Neural progenitor cell (in vitro differentiated cells): ENCODE data around the gene DTNBP1.

Experiments
- CTCF ChIP-seq: fragments of 200-600 bp; sonication (generic); IDR thresholded peaks from 2 replicates; pipeline ENCODE4 v1.5.1; 2017; ENCODE audit warnings: antibody characterized with exemption, mild to moderate bottlenecking
- EZH2 ChIP-seq: fragments of 200-600 bp; sonication (generic); IDR thresholded peaks from 2 replicates; pipeline ENCODE4 v1.6.1; 2017; ENCODE audit warnings: antibody characterized with exemption, mild to moderate bottlenecking, moderate library complexity

DNA sequence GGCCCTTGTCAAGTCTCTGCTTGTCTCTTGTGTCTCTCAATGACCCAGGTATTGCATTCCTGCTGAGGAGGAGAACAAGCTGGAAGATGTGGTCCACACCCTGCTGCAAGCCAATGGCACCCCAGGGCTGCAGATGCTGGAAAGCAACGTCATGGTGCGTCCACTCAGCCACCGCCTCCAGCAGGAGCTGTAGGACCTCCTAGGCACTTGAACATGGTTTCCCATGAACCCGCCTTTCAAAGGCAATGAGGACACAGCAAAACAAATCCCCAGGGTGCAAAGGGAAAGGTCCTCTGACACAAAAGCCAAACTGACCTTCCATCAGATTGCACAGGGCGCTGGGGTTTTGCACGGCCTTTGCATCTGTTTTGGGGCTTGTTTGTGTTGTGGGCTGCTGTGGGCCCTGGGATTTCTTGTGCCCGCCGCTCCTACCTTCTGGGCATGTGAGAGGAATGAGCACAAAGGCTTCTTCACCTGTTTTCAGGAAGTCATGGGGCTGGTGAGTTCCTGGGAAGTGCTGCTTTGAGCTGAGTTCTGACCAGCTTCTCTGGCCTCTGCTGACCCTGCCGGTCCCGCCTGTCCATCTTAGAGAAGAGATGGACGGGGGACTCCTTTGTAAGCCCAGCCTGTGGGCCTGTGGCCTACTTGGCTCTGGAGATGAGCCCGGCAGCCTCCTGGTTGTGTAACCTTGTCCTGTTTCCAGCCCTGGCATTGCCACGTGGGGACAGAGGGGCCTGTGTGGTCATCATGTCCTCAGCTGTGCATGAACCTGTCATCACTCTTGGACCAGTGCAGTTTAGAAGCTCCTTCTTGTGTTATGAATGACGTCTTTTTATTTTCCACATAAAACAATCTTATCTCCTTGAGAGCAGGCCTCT lies 151.3 kb downstream of the DTNBP1 start:
- TF ChIP-seq CTCF (no peak), EZH2 (no peak)
